HG02798 (cell line): ENCODE data around the gene STBD1.
"Not testable (repeated sequence)": the region's sequence is repeated elsewhere in the genome, so short reads cannot be mapped to it uniquely, and the experiment has no call there.

ENCODE experiments used
- ATAC-seq: cut with Tn5 transposase; IDR thresholded peaks from one replicate; pipeline ENCODE4 v1.9.1; 2021; ENCODE audit warnings: mild to moderate bottlenecking; ENCODE audit not compliant: unreplicated experiment, poor library complexity

Gene STBD1

GRCh38 chr4:76315267-76315918 is 8.9 kb downstream of the STBD1 start:
- ATAC-seq: no peak

GRCh38 chr4:76316131-76316530 is 9.6 kb downstream of the STBD1 start:
- ATAC-seq: no peak

GRCh38 chr4:76322236-76322635 is 15.7 kb downstream of the STBD1 start:
- ATAC-seq: no peak

- no peak for ATAC-seq
Measured at GRCh38 chr4:76325072-76325471, 18.5 kb downstream of the STBD1 start.

GRCh38 chr4:76326515-76326914 is 20.0 kb downstream of the STBD1 start:
- no peak for ATAC-seq

GRCh38 chr4:76334885-76335284 is 28.4 kb downstream of the STBD1 start:
- ATAC-seq: no peak

- ATAC-seq: no peak
Measured at GRCh38 chr4:76339364-76339763, 32.8 kb downstream of the STBD1 start.

- no peak for ATAC-seq
Measured at GRCh38 chr4:76341063-76341462, 34.5 kb downstream of the STBD1 start.

- no peak for ATAC-seq
Measured at GRCh38 chr4:76342191-76342590, 35.7 kb downstream of the STBD1 start.

GRCh38 chr4:76342803-76343202 is 36.3 kb downstream of the STBD1 start:
- ATAC-seq: no peak

GRCh38 chr4:76354517-76355473 is 48.3 kb downstream of the STBD1 start:
- no peak for ATAC-seq

- no peak for ATAC-seq
Measured at GRCh38 chr4:76357981-76358380, 51.4 kb downstream of the STBD1 start.

- ATAC-seq: not testable (repeated sequence)
Measured at GRCh38 chr4:76359881-76360466, 53.4 kb downstream of the STBD1 start.
